Measurements from ENCODE around the gene CST2.
"Not testable (repeated sequence)": the region's sequence is repeated elsewhere in the genome, so short reads cannot be mapped to it uniquely, and the experiment has no call there.

Gene CST2

GRCh38 chr20:23826541-23827021 is at the start of gene CST2:
Gene CST2 (minus strand): TSS chr20:23826729. CDS start chr20:23826660, 69 bp downstream.
- no peak for DNase-seq

DNA sequence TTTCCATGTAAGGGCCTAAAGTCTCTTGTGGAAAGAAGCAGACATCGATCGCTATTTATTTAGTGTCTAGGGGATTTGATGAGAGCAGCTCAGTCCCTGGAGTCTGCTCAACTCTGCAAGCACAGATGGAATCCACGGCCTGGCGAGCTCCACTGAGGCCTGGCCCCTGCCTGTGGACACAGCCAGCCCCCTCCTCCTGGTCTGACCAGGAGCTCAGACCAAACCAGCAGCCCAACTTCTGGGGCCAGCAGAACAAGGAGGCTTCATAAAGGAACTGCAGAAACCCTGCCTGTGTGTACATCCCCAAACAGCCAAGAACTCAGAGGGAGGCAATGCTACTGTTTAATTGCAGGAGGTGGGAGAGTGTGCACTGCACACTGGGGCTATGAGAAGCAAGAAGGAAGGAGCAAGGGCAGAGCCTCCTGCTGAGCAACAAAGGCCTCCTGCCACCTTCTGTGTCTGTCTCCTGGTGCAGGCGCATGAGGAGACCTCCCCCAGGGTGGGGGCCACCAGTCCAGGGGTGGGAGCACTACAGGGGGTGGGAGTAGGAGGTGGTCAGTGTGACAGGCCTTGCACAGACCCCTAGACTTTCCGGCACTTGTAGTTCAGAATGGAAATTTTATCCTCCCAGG is 49.2 kb upstream of the CST2 start:
- no peak for DNase-seq

- DNase-seq, result no peak
These were observed 48.2 kb upstream of the CST2 start for GRCh38 chr20:23874747-23875146.

DNA sequence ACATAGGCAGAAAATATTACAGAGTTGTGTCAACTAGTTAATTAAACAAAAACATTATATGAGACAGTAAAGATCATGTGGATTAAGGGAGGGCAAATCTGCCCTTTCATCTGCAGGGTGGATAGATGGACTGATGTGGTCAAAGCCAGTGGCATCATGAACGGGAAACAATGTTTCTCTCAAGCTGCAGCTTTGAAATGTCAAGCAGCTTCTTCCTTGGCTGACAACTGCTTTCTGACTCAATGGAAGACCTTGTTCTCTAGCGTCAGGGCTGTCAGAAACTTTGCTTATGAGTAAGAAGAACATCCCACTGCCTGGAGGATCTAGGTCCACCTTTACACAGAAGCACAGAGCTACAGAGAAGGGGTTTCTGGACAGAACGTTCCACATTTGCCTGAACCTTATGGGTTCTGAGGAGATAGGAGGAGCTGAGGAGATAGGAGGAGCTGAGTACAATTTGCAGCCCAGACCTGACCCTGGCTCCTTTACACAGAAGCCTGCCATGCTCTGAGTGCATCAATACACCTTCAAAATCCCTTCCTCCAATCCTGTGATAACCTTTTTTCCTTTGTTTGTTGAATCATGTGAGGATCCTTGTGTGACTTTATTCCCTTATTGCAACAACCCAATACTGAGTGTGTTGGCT is 47.0 kb upstream of the CST2 start:
- no peak for DNase-seq

DNA sequence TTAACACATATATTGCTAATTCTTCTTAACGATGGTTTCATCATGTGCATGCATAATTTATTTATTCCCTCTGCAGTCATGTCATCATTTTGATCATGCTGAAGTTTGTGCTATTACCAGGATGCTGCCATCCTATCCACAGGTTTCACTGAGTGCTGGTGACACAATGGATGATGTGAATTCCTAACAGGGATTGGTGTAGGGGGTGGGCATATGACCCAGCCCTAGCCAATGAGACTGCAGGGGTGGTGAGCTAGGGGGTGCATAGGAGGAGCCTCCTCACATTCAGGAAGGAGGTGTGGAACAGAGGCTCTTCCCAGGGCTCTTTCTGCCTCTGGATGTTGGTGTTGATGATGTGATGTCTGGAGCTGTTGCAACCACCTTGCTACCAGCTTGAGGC is 45.5 kb upstream of the CST2 start:
- DNase-seq, result no peak

DNA sequence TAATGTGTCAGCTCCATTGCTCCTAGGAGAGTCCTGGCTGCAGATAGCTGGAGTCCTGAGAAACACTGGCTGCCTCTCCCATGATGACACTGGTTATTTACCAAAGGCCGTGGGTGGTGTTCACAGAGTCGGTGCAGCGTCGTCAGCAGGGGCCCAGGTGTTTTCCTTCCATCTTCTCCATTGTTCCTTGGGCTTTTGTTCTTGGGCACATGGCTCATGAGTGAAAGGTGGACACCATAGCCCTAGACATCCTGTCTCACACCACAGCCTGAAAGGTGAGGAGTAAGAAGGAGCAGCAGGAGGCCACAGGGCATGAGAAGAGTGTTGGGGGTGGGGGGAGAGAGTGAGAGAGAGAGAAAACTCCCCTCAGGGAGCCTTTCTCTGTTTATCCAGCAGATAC is 43.9 kb upstream of the CST2 start:
- DNase-seq, result no peak

GRCh38 chr20:23869520-23869919 is 43.0 kb upstream of the CST2 start:
- DNase-seq, result no peak

DNA sequence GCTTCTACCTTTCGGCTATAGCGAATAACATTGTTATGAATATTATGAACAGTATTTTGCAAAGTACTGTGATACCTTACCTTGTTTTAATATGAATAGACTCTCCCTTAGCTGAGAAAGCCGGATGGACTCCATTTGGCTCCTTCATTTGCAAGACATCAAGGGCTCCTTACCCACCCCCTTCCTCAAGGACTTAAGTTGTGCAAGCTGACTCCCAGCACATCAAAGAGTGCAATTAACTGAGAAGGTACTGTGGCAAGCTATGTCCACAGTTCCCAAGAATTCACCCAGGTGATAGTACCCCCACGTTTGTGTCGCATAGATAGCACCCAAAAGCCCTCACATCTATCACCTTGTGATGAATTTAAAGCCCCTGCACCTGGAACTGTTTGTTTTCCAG is 41.8 kb upstream of the CST2 start:
- DNase-seq, result no peak

- no peak for DNase-seq
These were observed 40.7 kb upstream of the CST2 start for GRCh38 chr20:23867152-23867776.

DNA sequence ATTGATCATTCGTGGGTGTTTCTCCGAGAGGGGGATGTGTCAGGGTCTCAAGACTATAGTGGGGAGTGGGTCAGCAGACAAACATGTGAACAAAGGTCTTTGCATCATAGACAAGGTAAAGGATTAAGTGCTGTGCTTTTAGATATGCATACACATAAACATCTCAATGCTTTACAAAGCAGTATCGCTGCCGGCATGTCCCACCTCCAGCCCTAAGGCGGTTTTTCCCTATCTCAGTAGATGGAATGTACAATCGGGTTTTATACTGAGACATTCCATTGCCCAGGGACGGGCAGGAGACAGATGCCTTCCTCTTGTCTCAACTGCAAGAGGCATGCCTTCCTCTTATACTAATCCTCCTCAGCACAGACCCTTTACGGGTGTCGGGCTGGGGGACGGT is 34.2 kb upstream of the CST2 start:
- not testable (repeated sequence) for DNase-seq

DNA sequence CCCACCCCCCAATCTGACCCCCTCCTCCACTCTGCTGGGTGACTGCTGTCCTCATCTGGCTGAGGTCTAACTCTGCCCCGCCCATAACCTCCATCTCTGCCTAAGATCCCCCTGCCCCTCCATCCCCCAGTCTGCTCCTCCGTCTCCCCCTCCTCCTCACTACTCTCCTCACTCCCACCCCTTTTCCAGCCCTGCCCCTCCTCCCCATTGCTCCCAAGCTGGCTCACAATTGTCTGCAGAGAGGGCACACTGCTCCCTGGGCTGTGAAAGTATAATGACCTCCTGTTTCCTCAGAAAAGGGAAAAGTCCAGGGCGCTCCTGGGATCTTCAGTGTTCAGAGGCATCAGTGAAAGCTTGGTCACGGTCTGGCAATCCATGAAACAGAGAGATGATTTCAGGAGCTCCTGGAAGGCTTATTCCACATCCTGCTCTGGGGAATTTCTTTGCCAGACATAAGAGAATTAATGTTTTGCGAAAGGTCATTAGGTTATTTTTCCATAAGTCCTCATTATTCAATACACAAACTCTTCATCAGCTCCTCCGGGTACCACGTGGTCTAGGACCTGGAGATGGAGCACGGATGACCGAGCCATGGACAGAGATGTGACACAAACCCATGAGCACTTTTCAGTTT is 31.6 kb upstream of the CST2 start:
- DNase-seq, result no peak

DNA sequence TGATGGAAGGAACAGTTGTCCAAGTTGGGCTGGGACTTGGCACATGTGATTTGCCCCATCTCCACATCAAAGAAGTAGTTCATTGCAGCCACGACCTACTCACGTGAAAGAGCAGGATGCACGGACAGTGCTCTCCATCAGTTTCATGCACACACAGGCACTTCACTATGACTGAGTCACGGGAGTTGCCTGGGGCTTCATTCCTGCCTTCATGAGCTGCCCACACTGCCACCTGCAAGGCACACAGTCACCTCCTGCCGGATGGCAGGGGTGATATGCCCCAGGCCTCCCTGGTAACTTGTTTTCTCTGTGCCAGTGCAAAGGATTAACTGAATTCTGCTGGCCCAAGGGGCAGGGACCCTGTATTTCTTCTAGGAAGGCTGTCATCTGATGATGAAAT is 30.2 kb upstream of the CST2 start:
- DNase-seq, result no peak

GRCh38 chr20:23856226-23856625 is 29.7 kb upstream of the CST2 start:
- DNase-seq, result no peak

DNA sequence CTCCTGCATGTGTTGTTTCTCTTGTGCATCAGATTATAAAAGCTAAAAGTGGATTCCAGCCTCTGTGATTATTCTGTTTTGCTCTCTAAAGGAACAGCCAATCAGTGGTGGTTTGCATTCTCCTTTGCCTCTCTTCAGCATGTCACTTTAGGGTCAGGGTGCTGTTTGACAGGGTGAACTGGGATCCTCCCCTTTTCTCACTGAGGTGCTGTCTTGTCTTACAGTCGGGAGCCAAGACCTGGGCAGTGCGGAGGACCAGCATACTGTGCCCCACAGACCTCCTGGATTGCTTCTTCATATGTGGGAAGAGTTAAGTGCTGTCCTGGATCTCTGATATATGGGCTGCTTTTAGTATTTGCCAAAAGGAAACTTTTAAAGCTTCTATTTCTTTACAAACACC is 15.2 kb upstream of the CST2 start:
- DNase-seq, result no peak

- DNase-seq, result no peak
These were observed 9.2 kb upstream of the CST2 start for GRCh38 chr20:23835716-23836115.

GRCh38 chr20:23832775-23833513 is 6.4 kb upstream of the CST2 start:
- DNase-seq, result no peak

GRCh38 chr20:23831961-23832360 is 5.4 kb upstream of the CST2 start:
- DNase-seq, result not testable (repeated sequence)

DNA sequence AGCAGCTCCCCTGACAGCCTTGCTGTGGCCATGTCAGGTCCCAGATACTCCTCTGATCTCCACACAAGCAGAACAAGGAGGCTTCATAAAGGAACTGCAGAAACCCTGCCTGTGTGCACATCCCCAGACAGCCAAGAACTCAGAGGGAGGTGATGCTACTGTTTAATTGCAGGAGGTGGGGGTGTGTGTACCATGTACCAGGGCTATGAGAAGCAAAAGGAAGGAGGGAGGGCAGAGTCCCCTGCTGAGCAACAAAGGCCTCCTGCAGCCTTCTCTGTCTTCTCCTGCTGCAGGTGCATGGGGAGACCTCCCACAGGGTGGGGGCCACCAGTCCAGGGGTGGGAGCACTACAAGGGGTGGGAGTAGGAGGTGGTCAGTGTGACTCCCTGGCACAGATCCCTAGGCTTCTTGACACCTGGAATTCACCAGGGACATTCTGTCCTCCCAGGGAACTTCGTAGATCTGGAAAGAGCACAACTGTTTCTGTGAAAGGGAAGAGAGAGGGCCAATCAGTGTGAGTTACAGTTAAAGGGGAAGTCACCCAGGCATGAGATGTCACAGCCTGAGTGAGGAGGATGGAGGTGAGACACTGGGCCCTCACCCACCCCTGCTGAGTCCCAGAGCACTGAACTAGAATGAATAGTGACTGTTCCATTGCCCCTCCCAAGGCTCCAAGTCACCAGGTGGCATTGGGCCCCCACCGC is 2.8 kb downstream of the CST2 start:
- no peak for DNase-seq

DNA sequence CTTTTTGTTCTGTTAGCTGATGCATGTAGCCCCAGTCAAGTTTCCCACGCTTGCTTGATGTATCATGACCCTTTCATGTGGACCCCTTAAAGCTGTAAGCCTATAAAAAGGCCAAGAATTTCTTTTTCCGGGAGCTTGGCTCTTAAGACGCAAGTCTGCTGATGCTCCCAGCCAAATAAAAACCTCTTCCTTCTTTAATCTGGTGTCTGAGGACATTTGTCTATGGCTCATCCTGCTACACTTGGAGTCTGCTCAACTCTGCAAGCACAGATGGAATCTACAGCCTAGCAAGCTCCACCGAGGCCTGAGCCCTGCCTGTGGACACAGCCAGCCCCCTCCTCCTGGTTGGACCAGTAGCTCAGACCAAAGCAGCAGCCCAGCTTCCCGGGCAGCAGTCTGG is 3.4 kb downstream of the CST2 start:
- no peak for DNase-seq

- no peak for DNase-seq
These were observed 6.0 kb downstream of the CST2 start for GRCh38 chr20:23820493-23820892.

DNA sequence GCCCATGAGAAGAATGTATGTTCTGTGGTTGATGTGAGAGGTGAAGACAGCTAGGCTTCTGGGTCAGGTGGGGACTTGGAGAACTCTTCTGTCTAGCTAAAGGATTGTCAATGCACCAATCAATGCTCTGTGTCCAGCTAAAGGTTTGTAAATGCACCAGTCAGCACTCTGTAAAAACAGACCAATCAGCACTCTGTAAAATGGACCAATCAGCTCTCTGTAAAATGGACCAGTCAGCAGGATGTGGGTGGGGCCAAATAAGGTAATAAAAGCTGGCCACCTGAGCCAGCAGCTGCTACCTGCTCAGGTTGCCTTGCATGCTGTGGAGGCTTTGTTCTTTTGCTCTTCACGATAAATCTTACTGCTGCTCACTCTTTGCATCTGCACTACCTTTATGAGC is 15.0 kb downstream of the CST2 start:
- DNase-seq, result not testable (repeated sequence)

- DNase-seq, result not testable (repeated sequence)
These were observed 16.2 kb downstream of the CST2 start for GRCh38 chr20:23810349-23810748.

DNA sequence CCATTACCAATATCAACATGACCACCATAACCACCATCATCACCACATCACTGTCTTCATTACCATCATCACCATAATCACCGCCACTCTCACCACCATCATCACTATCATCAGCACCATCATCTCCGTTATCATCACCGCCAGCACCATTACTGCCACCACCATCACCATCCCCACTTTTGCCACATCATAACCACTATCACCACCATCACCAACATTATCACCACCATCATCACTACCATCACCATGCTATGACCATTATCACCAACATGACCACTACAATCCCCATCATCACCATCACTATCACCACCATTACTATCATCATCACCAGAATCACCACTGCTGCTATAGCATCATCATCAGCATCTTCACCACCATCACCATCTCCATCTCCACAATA is 25.7 kb downstream of the CST2 start:
- DNase-seq, result no peak
